GM12878 (cell line): Measurements from ENCODE around the gene ZNF222. TPM values are rescaled to one million over a fixed set of nuclear protein-coding genes. Genes with fewer than 3 reads are reported as not detected.
A peak's percentile ranks its signal among the peaks of the same experiment; 100 is the strongest.

Experiments
- ASH2L ChIP-seq: fragments of 300-600, 200-600 bp; sonication (generic); IDR thresholded peaks from 2 replicates; pipeline ENCODE4 v1.6.1; 2017; ENCODE audit warnings: low read depth, mild to moderate bottlenecking, borderline replicate concordance
- ATF7 ChIP-seq: fragments of 450-650 bp; IDR thresholded peaks from 2 replicates; pipeline ENCODE4 v1.6.1; 2016; ENCODE audit warnings: low read depth, mild to moderate bottlenecking
- BRCA1 ChIP-seq: IDR thresholded peaks from 2 replicates; pipeline ENCODE4 v1.6.1; 2011; ENCODE audit warnings: low read depth, low read length, improper control_type of control experiment
- CTCF ChIP-seq, 3 experiments: IDR thresholded peaks in 2 of 3; conservative IDR thresholded peaks in 1 of 3; 2 replicates each; pipeline ENCODE4 v1.5.1; 2011; ENCODE audit warnings: low read depth in 3 of 3, low read length in 3 of 3, mild to moderate bottlenecking in 3 of 3, control low read depth in 2 of 3, moderate library complexity in 2 of 3, inconsistent platforms in 1 of 3, mixed read lengths in 1 of 3; ENCODE audit not compliant: control insufficient read depth in 2 of 3, insufficient read depth in 1 of 3; ENCODE audit errors: extremely low read depth in 1 of 3
- EGR1 ChIP-seq, 2 experiments: IDR thresholded peaks; 1 replicate in 1 of 2; 2 replicates in 1 of 2; pipeline ENCODE4 v1.6.1; 2011 to 2012; ENCODE audit warnings: low read depth in 2 of 2, low read length in 2 of 2, borderline replicate concordance in 1 of 2, mild to moderate bottlenecking in 1 of 2, moderate library complexity in 1 of 2
- FOXK2 ChIP-seq: fragments of 450-650 bp; IDR thresholded peaks from 2 replicates; pipeline ENCODE4 v1.6.1; 2017; ENCODE audit warnings: mild to moderate bottlenecking, moderate library complexity
- GABPA ChIP-seq: IDR thresholded peaks from 2 replicates; pipeline ENCODE4 v1.6.1; 2014; ENCODE audit warnings: antibody characterized with exemption, low read depth, mild to moderate bottlenecking, inconsistent platforms
- IKZF2 ChIP-seq, 2 experiments: fragments of 450-650 bp; IDR thresholded peaks; 2 replicates each; pipeline ENCODE4 v1.6.1; 2017; ENCODE audit warnings: mild to moderate bottlenecking in 2 of 2, moderate library complexity in 2 of 2
- IRF4 ChIP-seq: IDR thresholded peaks from 2 replicates; pipeline ENCODE4 v1.6.1; 2011; ENCODE audit warnings: low read depth, low read length
- KAT2A ChIP-seq: conservative IDR thresholded peaks from 2 replicates; pipeline ENCODE4 v1.6.1; 2011; ENCODE audit warnings: low read depth, low read length; ENCODE audit not compliant: control insufficient read depth
- MEF2B ChIP-seq: fragments of 450-650 bp; IDR thresholded peaks from 2 replicates; pipeline ENCODE4 v1.6.1; 2018; ENCODE audit warnings: mild to moderate bottlenecking, moderate library complexity; ENCODE audit not compliant: partially characterized antibody, poor library complexity, severe bottlenecking
- MTA3 ChIP-seq: IDR thresholded peaks from 2 replicates; pipeline ENCODE4 v1.6.1; 2012; ENCODE audit warnings: low read length, inconsistent platforms, borderline replicate concordance
- NR2C2 ChIP-seq: IDR thresholded peaks from 2 replicates; pipeline ENCODE4 v1.6.1; 2011; ENCODE audit warnings: borderline replicate concordance, low read depth; ENCODE audit not compliant: control insufficient read depth, insufficient read length
- NRF1 ChIP-seq: conservative IDR thresholded peaks from 2 replicates; pipeline ENCODE4 v1.6.1; 2011; ENCODE audit warnings: mild to moderate bottlenecking, low read depth, low read length, improper control_type of control experiment
- POLR2A ChIP-seq: IDR thresholded peaks from 2 replicates; pipeline ENCODE4 v1.6.1; 2011; ENCODE audit warnings: low read depth, mild to moderate bottlenecking, low read length
- POU2F2 ChIP-seq: IDR thresholded peaks from 3 replicates; pipeline ENCODE4 v1.6.1; 2011; ENCODE audit warnings: low read depth, mild to moderate bottlenecking, low read length, borderline replicate concordance
- RAD21 ChIP-seq: IDR thresholded peaks from 2 replicates; pipeline ENCODE4 v1.6.1; 2011; ENCODE audit warnings: mild to moderate bottlenecking, low read depth, low read length, moderate library complexity; ENCODE audit not compliant: insufficient read depth
- SIN3A ChIP-seq: IDR thresholded peaks from 2 replicates; pipeline ENCODE4 v1.6.1; 2012; ENCODE audit warnings: low read depth, low read length, improper control_type of control experiment
- SMAD1 ChIP-seq: fragments of 450-650 bp; IDR thresholded peaks from 2 replicates; pipeline ENCODE4 v1.6.1; 2018; ENCODE audit warnings: mild to moderate bottlenecking, low read depth; ENCODE audit not compliant: partially characterized antibody
- STAT1 ChIP-seq: fragments of 450-650 bp; conservative IDR thresholded peaks from 2 replicates; pipeline ENCODE4 v1.6.1; 2014; ENCODE audit warnings: antibody characterized with exemption, mild to moderate bottlenecking
- STAT3 ChIP-seq: IDR thresholded peaks from 2 replicates; pipeline ENCODE4 v1.6.1; 2011; ENCODE audit warnings: low read depth, low read length, improper control_type of control experiment
- TAF1 ChIP-seq: IDR thresholded peaks from 2 replicates; pipeline ENCODE4 v1.6.1; 2011; ENCODE audit warnings: mild to moderate bottlenecking, low read depth, low read length, borderline replicate concordance
- USF1 ChIP-seq: IDR thresholded peaks from 2 replicates; pipeline ENCODE4 v1.6.1; 2011; ENCODE audit warnings: borderline replicate concordance, low read depth, mild to moderate bottlenecking, moderate library complexity, mixed read lengths, low read length; ENCODE audit not compliant: insufficient read depth; ENCODE audit errors: extremely low read length
- ZBTB4 ChIP-seq: fragments of 450-650 bp; formaldehyde crosslinking; IDR thresholded peaks from 2 replicates; pipeline ENCODE4 v1.4.0; 2022; ENCODE audit warnings: mild to moderate bottlenecking, moderate library complexity
- ZNF207 ChIP-seq: fragments of 450-650 bp; IDR thresholded peaks from 2 replicates; pipeline ENCODE4 v1.6.1; 2014; ENCODE audit warnings: antibody characterized with exemption, mild to moderate bottlenecking, borderline replicate concordance
- polyA plus RNA-seq, 11 experiments: library from polyadenylated mRNA; depleted of rRNA in 4 of 11; unstranded in 6 of 11; stranded (reverse) in 5 of 11; fragments of >200 nt; fragmentation: Nextera tagmentation in 4 of 11; fragmentation: Illumina TruSeq in 1 of 11; extraction: Ambion mirVana in 4 of 11; extraction: Trizol in 1 of 11; gene quantifications; 1 replicate in 1 of 11; 2 replicates in 10 of 11; pipeline versions ENCODE4 v1.2.1 to v1.2.3, GENCODE V29; 2011 to 2016; ENCODE audit warnings: inconsistent platforms in 2 of 11, missing spikeins in 2 of 11, low read depth in 1 of 11
- total RNA-seq, 4 experiments: library from RNA; depleted of rRNA in 3 of 4; stranded (reverse); fragments of >200 nt in 3 of 4; fragmentation: Illumina TruSeq in 1 of 4; extraction: Trizol in 1 of 4; gene quantifications; 2 replicates each; pipeline versions ENCODE4 v1.2.1 to v1.2.3, GENCODE V29; 2013 to 2021

The ZNF222 gene
- total and polyA plus RNA-seq, 10 of the 15 experiments (the other 5 are each of a cell fraction or from before 2014, with no cell fraction given), result 2.3 to 5.9 (median 4.2) TPM

- TF ChIP-seq ZBTB4 (no peak), IKZF2 (IDR thresholded peaks at IDR 0.05) (peak; percentile 64 to 66; a peak in 3 of 4 replicates), ASH2L (no peak), GABPA (peak; percentile 90), USF1 (no peak), SIN3A (peak; percentile 64; the same call in 1 of the 2 replicates), STAT1 (0 out of 2 replicates have a peak, but pooled peaks have one; percentile 35), NRF1 (no peak), KAT2A (no peak), SMAD1 (no peak), EGR1 (IDR thresholded peaks at IDR 0.05; ENCODE audit: borderline replicate concordance in 1 of 2, low read depth in 2 of 2, low read length in 2 of 2) (no peak), FOXK2 (no peak), ATF7 (peak; percentile 57; the same call in 1 of the 2 replicates), BRCA1 (no peak), POLR2A (peak; percentile 67), MEF2B (no peak), RAD21 (no peak), MTA3 (no peak), POU2F2 (no peak), CTCF (IDR thresholded peaks at IDR 0.05 in 2 of 3, conservative IDR thresholded peaks at IDR 0.05 in 1 of 3; ENCODE audit: control insufficient read depth in 2 of 3, extremely low read depth in 1 of 3, insufficient read depth in 1 of 3, low read depth in 3 of 3, low read length in 3 of 3) (no peak), TAF1 (no peak), ZNF207 (no peak), NR2C2 (no peak), STAT3 (peak; percentile 15; the same call in 1 of the 2 replicates), IRF4 (no peak)
Observed at GRCh38 chr19:44002566-44003460, 22.4 kb upstream of the ZNF222 start, which contains the start of gene ZNF230 (continued).
